Renal pelvis (tissue), 4 donors: ENCODE data around the gene INTS14. TPM values are rescaled to one million over a fixed set of nuclear protein-coding genes. Genes with fewer than 3 reads are reported as not detected.
"Not testable (repeated sequence)": the region's sequence is repeated elsewhere in the genome, so short reads cannot be mapped to it uniquely, and the experiment has no call there.

ENCODE experiments used
- DNase-seq: peaks from one replicate; pipeline ENCODE4 v3.0.0-alpha.2; 2013
- polyA plus RNA-seq, 3 donors: library from polyadenylated mRNA; unstranded; fragments of 120-200 nt; gene quantifications; one replicate each; pipeline ENCODE4 v1.2.1, GENCODE V29; 2013; ENCODE audit not compliant: insufficient read length in 3 of 3

Gene INTS14
- polyA plus RNA-seq, 3 donors: 48.7 to 52.5 (median 51.0) TPM

DNA sequence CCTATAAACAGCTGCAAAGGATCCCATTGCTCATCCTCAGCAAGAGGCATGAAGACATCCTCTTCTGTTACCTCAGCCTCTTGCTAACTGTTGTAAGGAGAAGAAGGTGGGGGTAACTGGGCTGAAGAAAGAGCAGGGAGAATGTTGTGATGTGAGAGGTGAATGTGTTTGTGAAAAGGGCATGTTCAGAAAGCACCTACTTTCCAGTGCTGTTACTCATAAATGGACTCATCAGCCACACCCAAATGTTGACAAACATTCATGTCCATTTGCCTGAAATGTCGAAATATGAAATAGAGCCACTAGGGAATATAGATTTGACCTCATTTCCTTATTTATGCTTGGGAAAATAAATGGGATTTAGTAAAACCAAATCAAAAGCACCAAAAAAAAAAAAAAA, 23.4 kb upstream of the INTS14 start:
- DNase-seq: no peak

DNA sequence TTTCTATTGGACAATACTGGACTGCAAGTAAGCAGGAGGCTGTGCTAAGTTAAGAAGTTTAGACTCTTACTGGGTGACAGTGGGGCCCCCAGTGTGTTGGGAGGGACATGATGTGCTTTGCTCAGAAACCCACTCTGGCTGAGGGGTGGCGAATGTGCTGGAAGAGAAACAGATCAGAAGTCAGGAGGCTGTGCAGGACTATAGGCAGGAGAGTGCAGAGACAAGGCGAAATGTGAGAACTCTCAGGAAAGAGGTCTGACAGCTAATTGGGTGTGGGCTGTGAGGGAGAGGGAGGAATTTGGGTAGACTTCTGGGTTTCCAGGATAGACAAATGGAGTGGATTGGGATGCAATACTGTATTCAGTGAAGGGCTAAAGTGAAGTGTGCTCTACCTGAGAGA, 22.8 kb upstream of the INTS14 start:
- no peak for DNase-seq

DNA sequence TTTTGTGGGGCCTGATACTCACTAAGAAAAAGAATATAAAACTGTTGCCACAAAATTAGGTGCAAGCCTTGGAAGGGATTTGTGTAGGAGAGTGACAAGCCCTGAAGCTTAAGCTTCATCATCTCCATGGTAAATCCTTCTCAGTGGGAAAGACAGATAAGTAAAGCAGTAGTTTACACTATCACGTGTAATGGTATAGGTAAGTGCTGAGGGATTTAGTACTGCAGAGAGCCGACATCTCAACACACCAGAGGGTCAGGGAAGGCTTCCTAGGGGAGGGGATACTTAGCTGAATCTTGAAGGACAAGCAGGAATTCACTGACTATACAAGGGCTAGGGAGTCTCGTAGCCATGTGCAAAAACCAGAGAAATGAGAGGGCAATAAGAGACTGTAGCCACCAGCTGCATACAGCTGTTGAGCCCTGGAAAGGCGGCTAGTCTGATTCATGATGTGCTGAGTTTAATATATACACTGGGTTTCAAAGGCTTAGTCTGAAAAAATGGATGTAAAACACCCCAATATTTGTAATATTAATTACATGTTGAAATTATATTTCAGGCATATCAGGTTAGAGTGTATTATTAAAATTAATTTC, 21.9 kb upstream of the INTS14 start:
- DNase-seq: peak; percentile 31

DNA sequence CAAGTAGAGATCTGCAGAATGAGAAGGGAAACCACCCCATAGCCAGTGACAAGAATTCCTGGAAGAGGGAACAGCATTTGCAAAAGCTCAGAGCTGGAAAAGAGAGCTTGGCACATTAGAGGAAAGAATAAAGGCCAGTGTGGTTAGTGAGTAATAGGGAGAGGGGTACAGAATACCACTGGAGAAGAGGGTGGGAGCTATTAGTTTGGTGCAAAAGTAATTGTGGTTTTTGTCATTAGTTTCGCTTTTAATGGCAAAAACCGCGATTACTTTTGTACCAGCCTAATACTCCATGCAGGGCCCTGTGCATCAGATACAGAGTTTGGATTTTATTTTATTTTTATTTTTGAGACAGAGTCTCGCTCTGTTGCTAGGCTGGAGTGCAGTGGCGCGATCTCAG, 20.6 kb upstream of the INTS14 start:
- no peak for DNase-seq

DNA sequence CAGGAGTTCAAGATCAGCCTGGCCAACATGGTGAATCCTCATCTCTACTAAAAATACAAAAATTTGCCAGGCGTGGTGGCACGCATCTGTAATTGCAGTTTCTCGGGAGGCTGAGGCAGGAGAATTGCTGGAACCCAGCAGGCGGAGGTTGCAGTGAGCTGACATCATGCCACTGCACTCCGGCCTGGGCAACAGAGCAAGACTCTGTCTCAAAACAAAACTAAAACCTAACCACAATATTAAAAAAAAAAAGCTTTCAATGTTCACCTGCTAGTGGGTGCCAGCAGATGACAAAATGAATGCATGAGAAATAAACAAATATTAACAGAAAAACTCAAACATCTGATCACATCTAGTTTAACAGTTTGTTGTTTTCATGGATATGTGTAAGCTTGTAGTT, 19.8 kb upstream of the INTS14 start:
- DNase-seq: no peak

DNA sequence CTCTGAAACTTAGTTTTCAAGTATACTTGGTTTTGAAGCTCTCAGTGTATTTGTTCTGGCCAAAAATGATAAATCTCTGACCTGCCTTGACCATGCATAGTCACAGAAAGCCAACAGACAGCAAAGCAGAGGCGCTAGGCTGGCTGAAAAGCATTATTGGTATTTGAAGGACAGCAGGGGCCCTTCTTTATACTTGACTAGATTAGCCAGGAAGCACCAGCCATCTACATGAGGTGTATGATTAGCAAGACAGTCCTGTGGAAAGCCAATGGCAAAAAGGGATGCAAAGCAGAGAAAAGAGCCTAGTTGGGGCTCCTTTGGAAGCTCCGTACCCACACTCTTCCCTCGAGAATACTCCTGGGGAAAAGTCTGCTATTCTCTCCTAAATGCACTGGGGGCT, 18.6 kb upstream of the INTS14 start:
- no peak for DNase-seq

DNA sequence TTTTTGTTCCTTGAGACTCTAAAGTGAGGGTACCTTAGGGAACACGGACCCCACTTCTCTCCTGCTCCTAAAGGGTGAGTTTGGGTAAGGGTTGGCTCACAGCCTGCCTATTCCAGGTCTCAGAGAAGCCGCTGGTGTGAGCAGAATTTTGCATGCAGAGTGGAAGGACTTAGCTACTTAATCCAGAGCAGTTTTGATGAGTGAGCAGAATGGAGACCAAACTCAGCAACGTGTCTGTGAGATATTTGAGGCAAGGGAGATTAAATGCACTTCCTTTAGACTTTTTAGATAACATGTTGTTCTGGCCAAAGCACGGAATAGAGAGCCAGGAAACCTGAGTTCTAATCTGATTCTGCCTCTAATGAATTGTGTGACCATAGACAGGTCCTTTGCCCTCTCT, 15.9 kb upstream of the INTS14 start:
- DNase-seq: no peak

DNA sequence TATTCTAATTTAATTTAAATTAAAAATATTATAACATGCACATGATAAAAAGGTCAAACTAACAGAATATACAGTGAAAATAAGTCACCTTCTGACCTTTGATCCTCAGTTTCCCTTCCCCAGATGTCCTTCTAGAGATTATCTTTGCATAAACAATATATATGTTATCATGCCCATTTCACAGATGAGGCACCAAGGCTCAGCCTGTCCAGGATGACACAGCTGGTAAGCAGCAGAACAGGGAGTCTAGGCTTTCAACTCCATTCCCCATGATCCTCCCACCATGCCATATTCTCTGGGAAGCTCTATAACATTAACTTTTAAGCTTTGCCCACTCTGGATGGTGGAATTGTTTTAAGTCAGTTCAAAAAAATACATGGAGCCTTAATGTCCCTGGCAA, 12.2 kb upstream of the INTS14 start:
- no peak for DNase-seq

DNA sequence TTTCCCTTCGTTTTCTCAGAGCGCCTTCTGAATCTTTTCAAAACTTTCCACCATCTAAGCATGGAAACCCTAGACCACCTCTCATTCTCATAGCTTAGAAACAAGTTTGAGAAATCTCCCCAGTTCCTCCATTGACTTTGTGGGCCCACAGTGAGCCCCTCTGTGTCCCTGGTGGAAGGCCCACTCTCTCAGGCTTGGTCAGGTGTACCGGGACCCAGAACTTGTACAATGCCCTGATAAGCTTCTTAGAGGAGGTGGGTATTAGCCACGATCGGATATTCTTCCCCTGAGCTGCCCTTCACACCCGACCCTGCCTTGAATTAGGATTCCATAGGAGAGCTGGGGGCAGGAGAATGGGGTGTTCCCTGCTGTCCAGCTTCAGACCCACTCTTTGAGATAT, 10.7 kb upstream of the INTS14 start, which contains the start of gene SLC24A1:
Gene SLC24A1, plus strand, starts transcription at position 301 of the 400 bp plus-strand sequence. CDS start 2,143 bp downstream, outside the sequence.
- no peak for DNase-seq

DNA sequence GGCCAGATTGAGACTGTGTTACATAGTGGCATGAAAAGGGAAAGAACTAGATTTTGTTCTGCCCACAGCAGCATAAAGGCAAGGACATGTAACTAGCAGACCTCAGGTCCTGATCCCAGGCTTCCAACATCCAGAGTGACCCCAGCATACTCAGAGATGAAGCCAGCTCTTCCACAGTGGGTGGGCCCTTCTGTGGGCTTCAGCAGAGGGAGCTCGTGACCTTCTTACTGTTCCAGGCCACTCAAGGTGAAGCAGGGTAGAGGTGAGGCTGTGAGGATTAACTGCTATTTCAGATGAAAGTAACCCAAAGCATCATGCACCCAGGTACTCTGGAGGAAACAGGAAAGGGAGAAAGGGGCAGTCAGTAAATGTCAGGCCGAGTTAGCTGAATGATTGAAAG, 9.9 kb upstream of the INTS14 start:
- no peak for DNase-seq

DNA sequence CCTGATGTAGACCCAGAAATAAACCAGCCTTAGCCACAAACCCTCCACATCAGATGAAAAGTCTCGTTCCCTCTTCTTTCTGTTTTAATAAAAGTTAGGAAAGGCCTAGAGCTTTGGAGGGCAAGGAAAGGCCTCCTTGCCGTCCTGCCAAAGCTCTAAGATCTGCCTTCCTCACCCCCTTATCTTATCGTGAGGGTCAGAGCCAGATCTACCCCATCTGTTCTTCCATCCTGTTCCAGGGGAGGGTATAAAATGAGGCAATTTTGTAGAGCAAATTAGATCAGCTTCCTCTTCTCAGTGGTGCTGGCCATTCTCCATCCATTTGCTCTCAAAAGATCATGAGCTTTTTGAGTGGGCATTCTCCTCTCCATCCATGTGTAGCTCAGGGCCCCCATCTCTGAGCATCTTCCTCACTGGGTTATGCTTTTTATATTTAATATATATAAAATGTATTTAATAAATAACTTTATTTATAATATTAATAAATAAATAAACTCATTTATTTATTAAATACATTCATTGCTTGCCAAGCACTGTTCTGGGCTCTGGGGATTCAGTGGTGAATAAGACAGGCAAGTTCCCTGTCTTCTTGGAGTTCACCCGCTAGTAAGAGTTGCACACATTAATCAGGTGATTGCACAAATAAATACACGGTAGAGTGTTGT, 8.8 kb upstream of the INTS14 start:
- no peak for DNase-seq

DNA sequence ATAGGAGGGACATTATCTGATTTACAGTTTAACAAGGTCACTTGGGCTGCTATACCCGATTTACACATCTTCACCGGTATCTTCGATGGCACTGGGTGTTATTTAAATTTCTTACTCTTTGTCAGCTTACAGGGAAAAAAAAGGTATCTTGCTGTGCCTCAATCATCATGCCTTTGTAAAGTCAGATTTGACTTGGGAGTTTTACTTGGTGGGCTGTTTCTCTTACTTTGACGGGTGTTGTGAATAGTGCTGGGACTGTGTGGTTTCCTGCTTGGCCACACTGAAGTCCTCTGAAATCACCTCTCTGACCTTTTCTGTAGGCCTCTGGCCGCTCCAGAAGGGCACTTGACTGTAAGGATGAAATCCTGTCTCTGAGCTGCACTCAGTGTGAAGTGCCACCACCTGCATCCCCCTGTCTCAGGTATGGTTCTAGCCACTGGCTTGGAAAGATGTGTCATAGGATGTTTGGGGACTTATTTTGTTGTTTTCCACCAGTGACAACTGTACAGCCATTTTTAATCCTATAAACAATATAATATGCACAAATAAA, 7.7 kb upstream of the INTS14 start:
- no peak for DNase-seq

DNA sequence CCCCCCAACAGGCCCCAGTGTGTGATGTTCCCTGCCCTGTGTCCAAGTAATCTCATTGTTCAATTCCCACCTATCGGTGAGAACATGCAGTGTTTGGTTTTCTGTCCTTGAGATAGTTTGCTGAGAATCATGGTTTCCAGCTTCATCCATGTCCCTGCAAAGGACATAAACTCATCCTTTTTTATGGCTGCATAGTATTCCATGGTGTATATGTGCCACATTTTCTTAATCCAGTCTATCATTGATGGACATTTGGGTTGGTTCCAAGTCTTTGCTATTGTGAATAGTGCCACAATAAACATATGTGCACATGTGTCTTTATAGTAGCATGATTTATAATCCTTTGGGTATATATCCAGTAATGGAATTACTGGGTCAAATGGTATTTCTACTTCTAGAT, 5.0 kb upstream of the INTS14 start:
- not testable (repeated sequence) for DNase-seq

DNA sequence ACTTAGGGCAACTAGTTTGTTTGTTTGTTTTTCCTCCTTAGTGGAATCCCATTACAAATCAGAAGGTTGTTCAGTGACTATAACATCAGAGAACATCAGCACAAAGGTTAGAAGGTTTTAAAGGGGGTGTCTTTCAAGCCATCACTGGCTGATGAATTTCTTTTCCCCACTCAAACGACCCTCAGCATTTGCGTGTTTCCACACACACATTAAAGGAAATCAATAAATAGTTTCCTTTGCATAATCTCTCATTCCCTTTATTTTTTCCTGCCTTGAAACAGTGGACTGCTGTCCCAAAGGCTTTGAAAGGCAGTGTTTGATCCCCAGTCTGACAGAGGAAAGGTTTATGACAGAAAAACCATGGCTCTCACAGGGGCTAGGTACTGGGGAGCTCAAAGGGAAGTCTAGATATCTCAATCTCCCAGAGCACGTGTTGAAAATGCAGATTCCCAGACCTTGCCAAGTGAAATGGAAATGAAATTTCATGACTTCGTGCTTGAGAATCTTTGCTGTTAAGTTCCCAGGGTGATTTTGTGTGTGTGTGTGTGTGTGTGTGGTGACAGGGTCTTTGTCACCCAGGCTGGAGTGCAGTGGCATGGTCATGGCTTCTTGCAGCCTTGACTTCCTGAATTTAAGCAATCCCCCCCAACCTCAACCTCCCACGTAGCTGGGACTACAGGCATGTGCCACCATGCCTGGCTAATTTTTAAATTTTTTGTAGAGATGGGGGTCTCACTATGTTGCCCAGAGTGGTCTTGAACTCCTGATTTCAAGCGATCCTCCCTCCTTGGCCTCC, 2.2 kb upstream of the INTS14 start:
- DNase-seq: no peak

DNA sequence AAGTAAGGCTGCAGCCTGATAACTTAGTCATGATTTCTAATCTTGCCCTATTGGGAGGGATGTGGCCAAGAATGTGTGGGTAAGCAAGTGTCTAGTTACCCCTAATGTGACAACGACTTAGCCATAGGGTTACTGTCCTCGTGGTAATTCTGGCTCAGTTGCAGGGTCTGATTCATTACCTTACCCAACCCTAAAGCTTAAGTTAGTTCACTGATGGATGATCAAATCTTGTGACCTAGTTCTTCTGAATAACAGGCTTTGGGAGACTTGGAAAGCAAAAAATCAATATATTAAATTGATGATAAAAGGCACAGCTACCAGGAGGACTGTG, 1.6 kb upstream of the INTS14 start:
- no peak for DNase-seq

DNA sequence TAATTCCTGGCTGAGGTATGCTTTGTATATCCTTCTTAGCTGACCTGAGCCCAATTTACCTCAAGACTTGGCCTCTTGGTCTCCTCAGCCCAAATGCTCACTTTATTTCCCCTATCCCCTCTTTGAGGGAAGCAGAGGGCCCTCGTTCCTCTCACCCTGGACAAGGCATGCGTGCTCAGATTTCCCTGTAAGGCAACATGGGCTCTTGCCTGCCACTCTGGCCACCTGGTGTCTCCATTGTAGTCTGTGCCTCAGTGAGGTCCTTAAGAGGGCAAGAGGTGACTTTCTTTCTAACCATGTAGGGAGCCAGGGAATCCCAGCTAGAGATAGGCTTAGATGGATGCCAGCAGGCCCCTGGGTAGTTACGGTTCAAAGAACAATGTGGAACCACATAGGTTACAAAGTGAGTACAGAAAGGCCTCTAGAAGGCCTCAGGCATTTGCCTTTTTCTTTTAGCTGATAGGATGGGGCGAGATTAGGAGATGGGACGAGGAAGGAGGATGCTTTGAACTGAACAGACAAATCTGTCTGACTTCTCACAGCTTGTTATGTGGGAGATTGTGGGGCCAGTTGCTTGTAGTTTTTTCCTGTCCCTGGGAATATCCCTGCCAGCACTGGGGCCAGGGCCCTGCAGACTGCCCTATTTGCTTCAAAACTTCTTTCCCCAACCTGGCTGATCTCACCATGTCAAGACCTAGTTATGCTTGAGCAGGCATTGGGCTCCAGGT, 1.1 kb upstream of the INTS14 start:
- DNase-seq: no peak

DNA sequence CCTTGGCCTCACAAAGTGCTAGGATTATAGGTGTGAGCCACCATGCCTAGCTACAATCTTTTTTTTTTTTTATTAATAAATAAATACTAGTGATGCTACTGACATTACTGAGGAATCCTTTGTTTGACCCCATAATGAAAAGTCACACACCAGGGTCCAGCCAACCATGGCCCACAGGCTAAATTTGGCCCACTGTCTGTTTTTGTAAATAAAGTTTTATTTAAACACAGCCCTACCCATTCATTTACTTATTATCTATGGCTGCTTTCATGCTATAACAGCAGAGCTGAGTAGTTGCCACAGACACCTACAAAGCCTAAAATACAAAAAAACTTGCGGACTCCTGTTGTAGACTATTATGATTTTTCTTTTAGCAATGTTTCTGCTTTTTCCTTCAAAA, 7.4 kb downstream of the INTS14 start:
- no peak for DNase-seq

DNA sequence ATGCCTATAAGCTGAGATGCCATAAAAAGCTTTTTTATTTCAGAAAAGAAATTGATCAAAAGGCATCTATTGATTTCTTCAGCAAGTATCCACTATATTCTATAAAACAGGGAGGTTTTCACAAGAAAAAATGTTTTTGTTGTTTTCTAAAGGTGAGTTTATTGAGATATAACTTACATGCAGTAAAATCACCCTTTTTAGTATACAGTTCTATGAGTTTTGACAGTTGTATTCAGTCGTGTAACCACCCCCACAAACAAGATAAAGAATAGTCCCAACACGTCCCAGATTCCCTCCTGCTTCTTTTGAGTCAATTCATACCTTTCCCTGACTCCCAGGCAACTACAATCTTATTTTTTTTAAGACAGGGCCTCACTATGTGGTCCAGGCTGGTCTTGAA, 7.8 kb downstream of the INTS14 start:
- DNase-seq: no peak

DNA sequence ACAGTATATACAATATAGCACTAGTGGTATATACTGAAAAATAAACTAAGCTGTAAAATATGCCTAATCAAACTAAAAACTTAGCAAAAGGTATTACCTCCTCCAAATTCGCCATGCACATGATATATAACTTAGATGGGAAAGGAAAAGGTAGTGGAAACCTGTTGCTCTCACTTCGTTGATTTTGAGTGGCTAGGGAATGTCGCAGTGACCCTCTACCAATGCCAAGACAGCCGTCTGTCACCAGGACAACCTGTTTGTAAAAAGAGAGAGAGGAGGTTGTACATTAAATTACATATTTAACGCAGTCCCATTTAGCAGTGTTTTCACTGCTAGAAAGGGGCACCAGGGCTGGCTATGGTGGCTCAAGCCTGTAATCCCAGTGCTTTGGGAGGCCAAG, 11.3 kb downstream of the INTS14 start:
- DNase-seq: no peak

DNA sequence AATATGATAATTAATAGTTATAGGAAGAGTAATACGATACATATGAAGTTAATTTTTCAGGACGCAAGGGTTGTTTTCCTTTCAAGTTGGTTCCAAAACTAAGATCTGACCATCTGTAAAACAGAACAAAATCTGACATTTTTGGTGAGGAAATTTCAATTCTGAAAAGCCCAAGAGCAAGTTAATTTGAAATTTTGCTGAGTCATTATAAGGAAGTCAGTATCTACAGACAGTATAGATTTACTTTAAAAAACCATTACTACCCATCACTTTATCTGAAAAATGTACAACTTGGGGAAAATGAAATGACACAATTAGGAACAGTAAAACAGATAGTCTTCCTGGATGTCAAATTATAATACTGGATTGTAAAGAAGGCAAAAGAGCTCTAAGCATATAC, 12.5 kb downstream of the INTS14 start:
- no peak for DNase-seq

DNA sequence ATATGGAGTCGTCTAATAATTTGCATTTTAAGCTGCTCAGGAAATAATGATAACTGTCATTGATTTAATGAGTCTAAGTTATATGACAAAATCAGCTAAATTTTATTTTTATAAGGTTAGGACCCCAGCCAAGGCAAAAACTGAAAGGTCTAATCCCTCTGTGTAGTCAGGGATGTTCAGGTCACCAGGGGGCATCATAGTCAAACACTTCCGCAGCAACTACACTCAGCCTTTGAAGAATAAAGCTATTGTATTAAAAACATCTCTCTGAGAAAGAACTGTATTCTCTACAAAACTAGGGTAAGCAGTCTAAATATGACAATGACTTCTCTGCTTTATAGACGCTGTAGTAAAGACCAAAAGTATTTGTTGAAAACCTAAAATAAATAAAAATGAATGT, 15.0 kb downstream of the INTS14 start:
- DNase-seq: no peak

DNA sequence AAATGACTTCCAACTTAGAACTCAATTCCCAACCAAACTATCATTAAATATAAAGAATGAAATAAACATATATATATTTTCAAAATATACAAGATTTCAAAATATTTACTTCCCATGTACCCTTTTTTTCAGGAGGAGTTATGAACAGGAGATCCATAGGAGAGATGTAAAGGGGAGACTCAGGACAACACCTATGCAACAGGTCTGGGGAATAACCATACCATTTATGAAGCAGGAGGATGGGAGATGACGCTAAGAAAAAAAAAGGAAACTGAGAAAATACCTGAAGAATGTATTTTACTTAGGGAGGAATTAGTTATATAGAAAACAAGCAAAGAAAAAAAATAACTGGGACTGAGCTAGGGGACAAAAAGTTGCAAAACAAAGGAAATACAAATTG, 23.8 kb downstream of the INTS14 start:
- no peak for DNase-seq
